Vagina (tissue), 2 donors: ENCODE results near the gene NRP1. TPM values are rescaled to one million over a fixed set of nuclear protein-coding genes. Genes with fewer than 3 reads are reported as not detected.
"Not testable (repeated sequence)": the region's sequence is repeated elsewhere in the genome, so short reads cannot be mapped to it uniquely, and the experiment has no call there.

Experiments used
- DNase-seq, 2 donors: peaks; one replicate each; pipeline ENCODE4 v3.0.0-alpha.2; 2017; ENCODE audit errors: extremely low spot score in 2 of 2
- H3K27ac ChIP-seq: fragments of 200-600 bp; sonication (generic); one replicate; pipeline ENCODE4 v1.5.1; 2019
- H3K27me3 ChIP-seq: fragments of 200-600 bp; sonication (generic); one replicate; pipeline ENCODE4 v1.5.1; 2019
- H3K36me3 ChIP-seq, 2 donors: fragments of 200-600 bp; sonication (generic); one replicate each; pipeline ENCODE4 v1.5.1; 2017 to 2019
- H3K4me1 ChIP-seq: fragments of 200-600 bp; sonication (generic); one replicate; pipeline ENCODE4 v1.5.1; 2019
- H3K4me3 ChIP-seq, 2 donors: fragments of 200-600 bp; sonication (generic); 1 replicate in 1 of 2; 2 replicates in 1 of 2; pipeline ENCODE4 v1.5.1; 2016 to 2019
- H3K9me3 ChIP-seq: fragments of 200-600 bp; sonication (generic); one replicate; pipeline ENCODE4 v1.5.1; 2019
- POLR2A ChIP-seq, 2 donors: fragments of 450-650 bp; IDR thresholded peaks; one replicate each; pipeline ENCODE4 v1.6.1; 2017; ENCODE audit warnings: antibody characterized with exemption in 2 of 2, mild to moderate bottlenecking in 2 of 2, moderate library complexity in 2 of 2
- POLR2AphosphoS5 ChIP-seq, 2 donors: sonication (generic); formaldehyde crosslinking; IDR thresholded peaks; one replicate each; pipeline ENCODE4 v1.9.0; 2017; ENCODE audit warnings: antibody characterized with exemption in 2 of 2, mild to moderate bottlenecking in 2 of 2, low read depth in 1 of 2; ENCODE audit not compliant: insufficient read depth in 1 of 2
- intact Hi-C: fragments of 100-400 bp; cut with DNase I; formaldehyde crosslinking; loops from one replicate; pipeline ENCODE4 v1.15.1; 2023
- total RNA-seq: library from RNA; depleted of rRNA; stranded (reverse); fragments of >200 nt; gene quantifications from one replicate; pipeline ENCODE4 v1.2.3, GENCODE V29; 2016
- TF ChIP-seq, protein P1 (sequence below), 3 experiments: fragments of 450-650 bp in 2 of 3; fragments of 200-600 bp in 1 of 3; sonication (generic) in 1 of 3; IDR thresholded peaks; one replicate each; pipeline ENCODE4 v1.5.1; 2017 to 2019; ENCODE audit warnings: antibody characterized with exemption in 3 of 3, mild to moderate bottlenecking in 2 of 3, moderate library complexity in 2 of 3

Gene NRP1
- total RNA-seq = 52.5 TPM

GRCh38 chr10:33334153-33334804, at the start of gene NRP1:
Gene NRP1 (minus strand): TSS chr10:33334667. CDS start chr10:33334382, 285 bp downstream.
- intact Hi-C loops = loop anchor here (5.0 to 10.0 kb wide), 4 partner anchors 139 to 1303 kb away; no protein-coding TSS in a partner anchor
- peak within 1 kb of the TSS; percentile 85 for H3K27ac ChIP-seq
- DNase-seq = no peak
- H3K4me3 ChIP-seq = peak within 1 kb of the TSS; percentile 80 to 86
- no peak for TF ChIP-seq POLR2A (IDR thresholded peaks at IDR 0.05)
- peak in 1 of 2 donors; percentile 47 for TF ChIP-seq POLR2AphosphoS5 (IDR thresholded peaks at IDR 0.05; ENCODE audit: insufficient read depth in 1 of 2, low read depth in 1 of 2)
- H3K27me3 ChIP-seq = no peaks in the 10 kb centered on the region
- H3K4me1 ChIP-seq = peaks cover 32% of the 10 kb centered on the region
- H3K9me3 ChIP-seq = no peaks in the 10 kb centered on the region
- H3K36me3 ChIP-seq = no peaks in the 10 kb centered on the region

DNA sequence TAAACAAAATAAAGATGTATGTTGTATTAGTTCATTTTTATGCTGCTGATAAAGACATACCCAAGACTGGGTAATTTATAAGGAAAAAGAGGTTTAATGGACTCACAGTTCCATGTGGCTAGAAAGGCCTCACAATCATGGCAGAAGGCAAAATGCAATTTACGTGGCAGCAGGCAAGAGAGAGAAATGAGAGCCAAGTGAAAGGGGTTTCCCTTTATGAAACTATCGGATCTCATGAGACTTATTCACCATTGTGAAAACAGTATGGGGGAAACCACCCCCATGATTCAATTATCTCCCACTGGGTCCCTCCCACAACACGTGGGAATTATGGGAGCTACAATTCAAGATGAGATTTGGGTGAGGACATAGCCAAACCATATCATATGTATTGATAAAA, 49.7 kb upstream of the NRP1 start:
- H3K27me3 ChIP-seq, DNase-seq, intact Hi-C loops, H3K36me3 ChIP-seq, H3K4me3 ChIP-seq, H3K27ac ChIP-seq, H3K9me3 ChIP-seq: not testable (repeated sequence)
- H3K4me1 ChIP-seq = peaks cover 13% of the 10 kb centered on the region

DNA sequence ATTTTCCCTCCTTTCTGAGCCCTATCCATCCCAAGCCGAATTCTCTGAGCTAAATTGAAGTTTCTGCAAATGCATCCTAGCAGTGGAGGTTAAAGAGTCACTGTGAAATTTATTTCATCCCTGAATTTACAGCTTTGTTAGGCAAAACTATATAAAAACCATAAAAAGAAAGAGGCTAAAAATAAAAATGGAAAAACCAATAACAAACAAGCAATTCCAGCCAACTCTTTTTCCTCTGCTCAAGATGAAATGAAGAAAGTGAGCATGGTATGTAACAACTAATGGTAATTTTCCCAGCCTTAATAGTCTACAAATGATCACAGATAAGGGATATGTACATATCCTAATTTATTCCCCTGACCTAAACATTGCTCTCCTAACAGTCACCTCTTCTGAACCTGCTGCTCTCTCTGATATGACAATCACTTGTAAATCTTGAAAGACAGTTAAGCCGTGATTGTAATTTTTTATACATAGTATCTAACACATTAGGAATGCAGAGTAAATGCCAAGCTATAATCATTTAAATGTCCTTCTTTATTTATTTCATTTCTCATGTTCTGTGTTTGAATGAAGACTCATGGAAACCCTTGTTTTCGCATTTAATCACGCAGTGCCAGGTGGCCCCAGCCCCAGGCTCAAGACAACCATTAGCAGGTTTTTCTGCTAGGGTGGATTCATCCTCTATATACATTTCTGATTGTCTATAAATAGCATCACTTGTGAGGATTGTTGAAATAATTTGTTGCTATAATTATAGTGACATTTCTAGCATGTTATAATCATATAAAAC, 48.6 kb upstream of the NRP1 start:
- intact Hi-C loops = no loop called here

GRCh38 chr10:33382216-33382600, 47.7 kb upstream of the NRP1 start:
- DNase-seq = no peak
- no peaks in the 10 kb centered on the region for H3K27me3 ChIP-seq
- H3K27ac ChIP-seq = no peak overlapping the region
- no peak for TF ChIP-seq POLR2AphosphoS5 (IDR thresholded peaks at IDR 0.05; ENCODE audit: insufficient read depth in 1 of 2, low read depth in 1 of 2)
- no peak for TF ChIP-seq POLR2A (IDR thresholded peaks at IDR 0.05)
- TF ChIP-seq, protein P1, sequence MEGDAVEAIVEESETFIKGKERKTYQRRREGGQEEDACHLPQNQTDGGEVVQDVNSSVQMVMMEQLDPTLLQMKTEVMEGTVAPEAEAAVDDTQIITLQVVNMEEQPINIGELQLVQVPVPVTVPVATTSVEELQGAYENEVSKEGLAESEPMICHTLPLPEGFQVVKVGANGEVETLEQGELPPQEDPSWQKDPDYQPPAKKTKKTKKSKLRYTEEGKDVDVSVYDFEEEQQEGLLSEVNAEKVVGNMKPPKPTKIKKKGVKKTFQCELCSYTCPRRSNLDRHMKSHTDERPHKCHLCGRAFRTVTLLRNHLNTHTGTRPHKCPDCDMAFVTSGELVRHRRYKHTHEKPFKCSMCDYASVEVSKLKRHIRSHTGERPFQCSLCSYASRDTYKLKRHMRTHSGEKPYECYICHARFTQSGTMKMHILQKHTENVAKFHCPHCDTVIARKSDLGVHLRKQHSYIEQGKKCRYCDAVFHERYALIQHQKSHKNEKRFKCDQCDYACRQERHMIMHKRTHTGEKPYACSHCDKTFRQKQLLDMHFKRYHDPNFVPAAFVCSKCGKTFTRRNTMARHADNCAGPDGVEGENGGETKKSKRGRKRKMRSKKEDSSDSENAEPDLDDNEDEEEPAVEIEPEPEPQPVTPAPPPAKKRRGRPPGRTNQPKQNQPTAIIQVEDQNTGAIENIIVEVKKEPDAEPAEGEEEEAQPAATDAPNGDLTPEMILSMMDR (IDR thresholded peaks at IDR 0.05) = no peak
- peaks cover 13% of the 10 kb centered on the region for H3K4me1 ChIP-seq
- no peaks in the 10 kb centered on the region for H3K9me3 ChIP-seq
- H3K36me3 ChIP-seq = no peaks in the 10 kb centered on the region
- H3K4me3 ChIP-seq = no peak overlapping the region
- intact Hi-C loops = no loop called here

More for the DNA sequence above, 48.6 kb upstream of the NRP1 start:
- TF ChIP-seq, protein P1 (IDR thresholded peaks at IDR 0.05) = no peak
- TF ChIP-seq POLR2A (IDR thresholded peaks at IDR 0.05) (no peak), POLR2AphosphoS5 (IDR thresholded peaks at IDR 0.05; ENCODE audit: insufficient read depth in 1 of 2, low read depth in 1 of 2) (no peak)
- Histone ChIP-seq H3K36me3 (no peaks in the 10 kb centered on the region), H3K4me1 (peaks cover 13% of the 10 kb centered on the region), H3K27ac (no peak overlapping the region), H3K4me3 (no peak overlapping the region), H3K27me3 (no peaks in the 10 kb centered on the region), H3K9me3 (no peaks in the 10 kb centered on the region)
- no peak for DNase-seq

- Histone ChIP-seq H3K27me3 (no peaks in the 10 kb centered on the region), H3K9me3 (no peaks in the 10 kb centered on the region), H3K36me3 (no peaks in the 10 kb centered on the region), H3K4me3 (no peak overlapping the region), H3K27ac (no peak overlapping the region), H3K4me1 (peaks cover 13% of the 10 kb centered on the region)
- DNase-seq = no peak
- TF ChIP-seq, protein P1 (IDR thresholded peaks at IDR 0.05) = no peak
- TF ChIP-seq POLR2AphosphoS5 (IDR thresholded peaks at IDR 0.05; ENCODE audit: insufficient read depth in 1 of 2, low read depth in 1 of 2) (no peak), POLR2A (IDR thresholded peaks at IDR 0.05) (no peak)
- intact Hi-C loops = no loop called here
These were observed 47.2 kb upstream of the NRP1 start for GRCh38 chr10:33381451-33382215.
